Urothelium cell line (cell line): ENCODE measurements around the gene SMAD3.
A peak's percentile ranks its signal among the peaks of the same experiment; 100 is the strongest.
"Not testable (repeated sequence)": the region's sequence is repeated elsewhere in the genome, so short reads cannot be mapped to it uniquely, and the experiment has no call there.

ENCODE experiments used
- DNase-seq: peaks from one replicate; pipeline ENCODE4 v3.0.0; 2011; ENCODE audit warnings: low spot score, mixed read lengths
- FAIRE-seq: peaks from 2 replicates; lab custom pipeline; 2011; peaks lifted over from hg19 to GRCh38; lab: Jason Lieb, UNC

The SMAD3 gene

GRCh38 chr15:67123291-67123690 is 57.9 kb downstream of the SMAD3 start:
- FAIRE-seq, DNase-seq: not testable (repeated sequence)

- FAIRE-seq (no peak), DNase-seq (no peak)
These were observed 58.7 kb downstream of the SMAD3 start for GRCh38 chr15:67124111-67124510.

- FAIRE-seq (peak; percentile 35), DNase-seq (no peak)
These were observed 59.6 kb downstream of the SMAD3 start for GRCh38 chr15:67124911-67125588.

- DNase-seq, result peak; percentile 93
- peak; percentile 44 for FAIRE-seq
These were observed 60.4 kb downstream of the SMAD3 start for GRCh38 chr15:67125589-67126502.

- FAIRE-seq (no peak), DNase-seq (no peak)
These were observed 61.3 kb downstream of the SMAD3 start for GRCh38 chr15:67126551-67127330.

GRCh38 chr15:67127331-67127664 is 61.9 kb downstream of the SMAD3 start:
- DNase-seq, result no peak
- FAIRE-seq, result no peak

GRCh38 chr15:67127965-67128364 is 62.6 kb downstream of the SMAD3 start:
- peak; percentile 93 for FAIRE-seq
- peak; percentile 91 for DNase-seq

- FAIRE-seq (no peak), DNase-seq (no peak)
These were observed 64.8 kb downstream of the SMAD3 start for GRCh38 chr15:67130166-67130565.

- no peak for DNase-seq
These were observed 65.5 kb downstream of the SMAD3 start for GRCh38 chr15:67130673-67131601.

GRCh38 chr15:67132276-67132675 is 66.9 kb downstream of the SMAD3 start:
- FAIRE-seq (no peak), DNase-seq (no peak)

More at GRCh38 chr15:67130673-67131601, 65.5 kb downstream of the SMAD3 start:
- FAIRE-seq, result no peak

GRCh38 chr15:67133026-67133425 is 67.6 kb downstream of the SMAD3 start:
- FAIRE-seq, result no peak
- no peak for DNase-seq

- no peak for FAIRE-seq
- no peak for DNase-seq
These were observed 68.3 kb downstream of the SMAD3 start for GRCh38 chr15:67133738-67134066.

- FAIRE-seq (no peak), DNase-seq (no peak)
These were observed 68.9 kb downstream of the SMAD3 start for GRCh38 chr15:67134067-67134838.

GRCh38 chr15:67134871-67135492 is 69.6 kb downstream of the SMAD3 start:
- FAIRE-seq (no peak), DNase-seq (no peak)

- DNase-seq, result no peak
- FAIRE-seq, result no peak
These were observed 70.1 kb downstream of the SMAD3 start for GRCh38 chr15:67135494-67135893.

GRCh38 chr15:67136802-67137201 is 71.4 kb downstream of the SMAD3 start:
- no peak for FAIRE-seq
- DNase-seq, result no peak

- FAIRE-seq, result no peak
- no peak for DNase-seq
These were observed 71.9 kb downstream of the SMAD3 start for GRCh38 chr15:67137319-67137718.

- no peak for FAIRE-seq
- no peak for DNase-seq
These were observed 72.8 kb downstream of the SMAD3 start for GRCh38 chr15:67137951-67138848.
